Putamen (tissue), 1 donor: Measurements from ENCODE around the gene AGMAT.

Source experiments
- DNase-seq: peaks from one replicate; pipeline ENCODE4 v3.0.0-alpha.2; 2016; ENCODE audit warnings: low spot score

AGMAT gene

DNA sequence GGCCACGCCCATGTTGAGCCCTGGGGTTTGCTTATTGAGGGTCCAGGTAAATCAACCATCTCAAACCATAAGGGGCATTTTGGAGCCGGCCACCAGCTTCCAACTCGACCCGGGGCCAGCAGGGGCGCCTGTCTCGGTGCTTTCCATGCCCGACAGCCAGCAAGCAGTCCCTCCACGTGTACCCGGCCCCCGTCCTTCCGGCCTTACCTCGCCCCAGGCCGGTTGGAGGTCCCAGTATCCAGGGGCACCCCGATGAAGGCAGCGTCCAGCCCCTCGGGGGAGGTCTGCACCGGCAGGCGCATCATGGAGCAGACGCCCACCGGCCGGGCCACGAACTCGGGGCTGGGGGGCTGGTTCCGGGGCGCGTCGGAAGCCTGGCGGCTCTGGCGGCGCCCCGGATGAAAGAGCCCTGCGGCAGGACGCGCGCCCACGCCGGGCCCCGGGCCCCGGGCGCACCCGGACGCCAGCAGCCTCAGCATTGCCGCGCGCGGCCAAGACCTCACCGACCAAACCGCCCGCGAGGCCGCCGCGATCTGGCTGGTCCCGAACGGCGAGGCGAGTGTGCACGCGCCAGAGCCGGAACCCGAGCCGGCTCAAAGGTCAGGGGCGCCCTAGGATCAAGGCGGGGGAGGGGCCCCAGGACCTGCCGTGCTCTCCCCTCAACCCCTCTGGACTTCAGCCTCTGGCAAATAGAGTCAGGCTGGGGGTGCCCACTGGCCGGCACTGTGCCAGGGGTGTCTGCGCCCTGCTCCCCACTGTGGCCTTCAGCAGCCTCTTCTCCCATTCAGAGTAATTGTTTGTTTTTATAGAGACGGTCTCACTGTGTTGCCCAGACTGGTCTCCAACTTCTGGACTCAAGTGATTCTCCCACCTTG, at the start of gene AGMAT:
AGMAT (minus strand) TSS at position 563 of the 875 bp plus-strand sequence; CDS start at position 479, 84 bp downstream.
- no peak for DNase-seq

DNA sequence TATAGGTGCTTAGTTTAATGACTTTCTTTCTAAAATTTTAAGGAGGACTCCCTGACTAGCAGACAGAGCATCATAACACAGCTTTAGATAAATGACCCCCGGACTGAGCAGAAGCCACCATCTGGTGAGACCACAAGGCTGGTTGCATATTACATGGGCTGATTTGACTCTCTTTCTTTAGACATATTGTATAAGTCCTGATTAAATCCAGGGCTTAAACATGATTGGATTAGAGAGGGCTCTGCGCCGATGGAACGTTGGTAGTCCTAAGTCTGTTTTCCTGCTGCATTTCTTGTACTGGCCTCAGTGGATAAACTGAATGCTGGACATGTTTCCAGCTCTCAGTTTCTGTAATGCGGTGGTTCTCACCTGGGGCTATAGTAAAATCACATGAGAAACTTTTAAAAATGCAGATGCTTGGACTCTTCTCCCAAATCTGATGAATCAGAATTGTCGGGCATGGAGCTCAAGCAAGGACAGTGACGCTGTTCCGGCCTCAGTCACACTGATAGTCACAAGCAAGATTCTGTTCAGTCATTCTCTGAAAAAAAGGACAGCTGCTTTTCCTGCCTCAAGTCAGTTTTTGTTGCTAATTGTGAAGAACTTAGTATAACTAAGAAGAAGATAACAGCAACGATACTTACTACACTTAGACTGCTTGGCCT, 49.0 kb upstream of the AGMAT start:
- DNase-seq: no peak

GRCh38 chr1:15628003-15628402, 43.2 kb upstream of the AGMAT start:
- DNase-seq: no peak

DNA sequence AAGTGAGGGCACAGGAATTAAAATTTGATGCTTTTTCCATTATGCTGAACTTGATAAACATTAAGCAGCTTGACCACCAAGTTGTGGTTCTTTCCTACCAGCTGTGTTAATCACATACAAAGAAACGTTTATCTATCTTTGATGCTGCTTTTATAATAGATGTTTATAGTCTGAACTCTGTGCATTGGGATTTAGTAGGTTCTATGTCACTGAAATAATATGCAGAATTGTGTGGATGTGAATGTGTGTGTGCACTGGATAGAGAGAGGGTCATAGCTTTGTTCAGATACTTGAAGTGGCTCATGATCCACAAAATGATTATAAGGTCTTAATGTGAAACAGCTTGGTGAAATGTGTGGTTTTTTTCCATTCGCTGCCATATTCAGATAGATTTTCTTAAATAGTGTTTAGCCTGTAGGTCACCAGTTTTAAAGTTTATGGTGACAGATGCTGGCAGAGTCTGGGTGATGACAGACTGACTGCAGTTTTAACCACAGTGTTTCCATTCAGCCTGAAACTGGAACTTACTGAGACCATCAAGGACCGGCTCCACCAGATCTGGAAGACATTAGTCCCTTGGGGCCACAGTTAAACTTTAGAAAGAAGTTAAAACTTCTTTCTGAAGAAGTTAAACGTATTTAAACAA, 42.6 kb upstream of the AGMAT start:
- DNase-seq: no peak

DNA sequence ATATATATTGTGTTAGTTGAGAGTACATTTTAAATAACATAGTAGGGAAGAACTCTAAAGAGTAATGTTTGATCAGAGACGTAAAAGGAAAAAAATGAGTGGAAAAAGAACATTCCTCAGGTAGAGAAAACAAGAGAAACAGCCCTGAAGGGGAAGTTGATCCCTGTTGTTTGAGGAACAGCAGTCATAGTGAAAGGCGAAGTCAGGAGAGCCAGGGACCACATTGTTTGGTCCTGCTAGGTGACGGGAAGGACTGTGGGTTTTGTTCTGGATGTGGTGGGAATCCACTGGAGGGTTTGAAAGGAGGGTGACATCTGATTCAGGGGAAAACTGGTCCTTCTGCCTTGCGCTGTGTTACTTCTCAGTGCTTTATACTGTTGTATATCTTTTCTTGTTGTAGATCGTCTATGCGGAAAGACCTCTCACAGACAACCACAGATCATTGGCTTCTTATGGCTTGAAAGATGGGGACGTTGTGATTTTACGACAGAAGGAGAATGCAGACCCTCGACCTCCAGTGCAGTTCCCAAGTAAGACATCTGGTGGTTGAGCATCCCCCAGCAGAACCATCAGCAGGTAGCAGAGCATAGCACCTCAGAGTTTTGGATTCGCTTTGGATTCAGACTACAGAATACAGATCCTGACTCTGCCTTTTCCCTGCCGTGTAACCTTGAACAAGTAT, 41.6 kb upstream of the AGMAT start:
- DNase-seq: no peak

- DNase-seq: no peak
Observed at GRCh38 chr1:15625056-15625917, 40.4 kb upstream of the AGMAT start.

DNA sequence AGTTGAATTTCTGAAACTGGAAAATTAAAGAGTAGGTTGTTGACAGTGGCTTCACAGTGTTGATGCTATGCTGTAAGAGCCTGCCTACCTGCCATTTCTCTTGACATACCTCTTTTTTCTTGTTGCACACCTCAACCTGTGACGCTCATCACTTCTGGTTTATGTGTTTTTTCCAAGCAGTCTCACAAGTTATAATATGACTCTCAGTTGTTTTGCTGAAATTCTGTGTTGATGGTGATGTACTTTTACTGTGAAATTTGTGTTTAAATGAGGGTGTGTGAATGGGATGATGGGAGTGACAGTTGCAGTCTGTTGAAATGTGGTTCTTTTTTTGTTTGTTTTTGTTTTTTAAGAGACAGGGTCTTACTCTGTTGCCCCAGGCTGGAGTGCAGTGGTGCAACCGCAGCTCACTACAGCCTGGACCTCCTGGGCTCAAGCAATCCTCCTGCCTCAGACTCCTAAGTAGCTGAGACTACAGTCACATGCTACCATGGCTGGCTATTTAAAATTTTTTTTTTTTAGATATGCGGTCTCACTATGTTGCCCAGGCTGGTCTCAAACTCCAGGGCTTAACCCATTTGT, 39.4 kb upstream of the AGMAT start:
- no peak for DNase-seq

DNA sequence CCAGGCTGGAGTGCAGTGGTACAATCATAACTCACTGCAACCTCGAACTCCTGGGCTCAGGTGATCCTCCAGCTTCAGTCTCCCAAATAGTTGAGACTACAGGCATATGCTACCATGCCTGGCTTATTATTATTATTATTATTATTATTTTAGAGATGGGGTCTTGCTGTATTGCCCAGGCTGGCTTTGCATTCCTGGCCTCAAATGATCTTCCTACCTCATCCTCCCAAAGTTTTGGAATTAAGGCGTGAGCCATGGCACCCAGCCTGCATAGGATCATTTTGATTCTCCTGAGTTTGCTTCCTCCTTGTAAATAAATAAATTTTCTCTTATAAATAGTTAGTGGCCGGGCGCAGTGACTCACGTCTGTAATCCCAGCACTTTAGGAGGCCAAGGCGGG, 38.6 kb upstream of the AGMAT start:
- DNase-seq: no peak

DNA sequence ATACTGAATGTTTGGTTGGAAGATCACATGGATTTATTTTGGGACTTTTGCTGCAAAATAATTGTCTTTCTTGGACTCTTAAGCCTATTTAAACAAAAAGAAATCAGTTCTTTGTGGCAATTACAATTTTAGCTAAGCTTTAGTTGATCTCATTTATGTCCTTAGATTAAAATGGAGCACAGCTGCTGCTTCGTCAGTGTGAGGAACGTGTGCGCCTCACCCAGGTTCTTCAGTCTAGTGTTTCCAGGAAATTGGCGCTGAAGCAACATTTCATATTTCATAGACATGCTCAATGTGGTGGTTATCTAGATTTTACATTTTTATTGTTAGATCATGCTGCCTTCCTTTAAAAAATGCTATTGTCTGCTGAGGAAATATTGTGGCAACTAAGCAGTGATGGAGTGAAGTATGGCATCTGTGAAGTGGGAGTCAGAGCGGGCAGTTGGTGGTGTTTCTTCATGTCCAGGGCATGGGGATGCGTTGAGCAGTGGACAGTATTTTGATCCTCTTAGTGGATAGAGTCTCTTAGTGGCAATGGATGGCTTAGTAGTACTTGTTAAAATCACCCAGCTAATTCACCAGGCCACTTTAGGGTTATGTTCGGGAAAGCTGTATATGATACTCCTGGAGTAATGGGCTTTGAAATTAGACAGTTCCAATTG, 38.0 kb upstream of the AGMAT start:
- DNase-seq: no peak

DNA sequence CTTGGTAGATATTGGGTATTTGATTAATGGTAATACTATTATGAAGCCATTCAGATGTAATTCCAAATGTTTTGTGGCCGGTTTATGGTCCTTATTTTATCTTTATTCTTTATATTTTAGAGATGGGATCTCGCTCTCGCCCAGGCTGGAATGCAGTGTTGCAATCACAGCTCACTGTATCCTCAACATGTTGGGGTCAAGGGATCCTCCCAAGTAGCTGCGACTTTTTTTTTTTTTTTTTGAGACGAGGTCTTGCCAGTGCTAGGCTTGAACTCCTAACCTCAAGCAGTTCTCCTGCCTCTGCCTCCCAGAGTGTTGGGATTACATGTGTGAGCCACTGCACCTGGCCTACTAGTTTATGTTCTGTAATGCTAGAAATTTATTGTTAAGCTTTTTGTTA, 37.1 kb upstream of the AGMAT start:
- DNase-seq: no peak

GRCh38 chr1:15620902-15621682, 36.2 kb upstream of the AGMAT start:
- DNase-seq: no peak

- no peak for DNase-seq
Observed at GRCh38 chr1:15620155-15620545, 35.3 kb upstream of the AGMAT start.

- DNase-seq: no peak
Observed at GRCh38 chr1:15618655-15619525, 34.0 kb upstream of the AGMAT start.

GRCh38 chr1:15618077-15618654, 33.3 kb upstream of the AGMAT start:
- no peak for DNase-seq

DNA sequence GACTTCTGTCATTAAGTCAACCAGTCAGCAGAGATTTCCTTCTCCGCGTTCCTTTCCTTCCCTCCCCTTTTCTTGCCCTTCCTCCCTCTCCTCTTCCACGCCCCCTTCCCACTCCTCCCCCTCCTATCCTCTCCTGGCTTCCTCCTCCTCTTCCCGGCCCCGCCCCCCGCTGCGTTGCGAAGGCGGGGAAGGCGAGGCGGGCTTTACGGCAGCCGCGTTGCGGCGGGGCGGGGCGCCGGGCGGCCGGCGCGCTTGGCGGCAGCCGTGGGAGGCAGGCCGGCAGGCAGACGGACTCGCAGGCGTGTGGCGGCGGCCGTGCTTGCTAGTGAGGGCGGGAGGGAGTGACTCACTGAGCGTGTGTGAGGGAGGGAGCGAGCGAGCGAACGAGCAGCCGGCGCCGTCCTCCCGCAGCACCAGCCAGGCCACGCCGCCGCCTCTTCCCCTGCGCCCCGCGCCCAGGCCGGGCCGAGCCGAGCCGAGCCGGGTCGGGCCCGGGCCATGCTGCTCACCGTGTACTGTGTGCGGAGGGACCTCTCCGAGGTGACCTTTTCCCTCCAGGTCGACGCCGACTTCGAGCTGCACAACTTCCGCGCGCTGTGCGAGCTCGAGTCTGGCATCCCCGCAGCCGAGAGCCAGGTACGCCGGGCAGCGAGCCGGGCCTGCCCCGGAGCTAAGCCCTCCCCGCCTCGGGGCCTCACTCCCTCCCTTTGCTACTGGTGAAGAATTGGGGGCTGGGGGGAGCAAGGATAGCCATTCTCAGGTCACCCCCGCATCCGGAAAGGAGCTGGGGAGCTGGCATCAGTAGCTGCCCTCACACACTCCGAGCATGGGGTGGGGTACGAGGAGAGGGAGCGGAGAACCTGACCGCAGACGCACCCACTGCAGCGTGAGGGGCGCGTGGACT, 32.6 kb upstream of the AGMAT start, which contains the start of gene DDI2:
DDI2 (plus strand) TSS at position 286 of the 904 bp plus-strand sequence; CDS start at position 499, 213 bp downstream.
- DNase-seq: peak; percentile 99

DNA sequence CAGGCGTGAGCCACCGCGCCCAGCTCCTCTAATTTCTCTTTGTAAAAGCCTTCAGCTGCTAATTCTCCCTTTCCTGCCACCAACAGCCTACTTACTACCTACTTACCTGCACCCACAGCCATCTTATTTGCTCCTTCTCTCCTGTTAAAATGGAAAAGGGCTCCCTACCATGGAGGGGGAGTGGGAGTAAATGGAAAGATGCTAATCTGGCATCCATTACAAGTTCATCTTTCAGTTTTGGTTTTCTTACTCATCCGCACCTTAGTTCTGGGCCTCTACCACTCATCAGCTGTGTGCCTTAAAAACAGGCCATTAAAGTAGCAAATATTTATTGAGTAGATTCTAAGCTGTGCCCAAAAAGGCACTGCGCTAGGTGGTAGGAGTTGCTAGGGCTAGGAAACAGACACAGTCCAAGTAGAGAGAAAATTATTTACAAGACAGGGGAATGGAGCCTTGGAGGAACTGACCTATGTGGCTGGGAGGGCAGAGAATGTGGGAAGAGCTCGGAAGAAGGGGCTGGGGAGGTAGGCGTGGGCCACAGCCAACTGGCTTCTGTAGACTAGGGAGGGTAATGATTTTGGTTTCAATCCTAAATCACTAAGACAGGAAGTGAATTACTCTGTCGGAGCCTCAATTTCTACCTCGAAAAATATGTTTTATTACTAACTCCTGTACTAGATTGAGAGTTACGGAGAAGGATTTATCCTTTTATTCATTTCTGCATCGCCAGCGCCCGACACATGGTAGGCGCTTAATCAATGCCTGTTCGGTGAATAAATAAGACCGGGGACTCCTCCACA, 31.7 kb upstream of the AGMAT start:
- peak; percentile 32 for DNase-seq
